K562 treated with DMSO at 1 percent for 48 hours (cell line): ENCODE measurements around the gene TMEM260. TPM values are rescaled to one million over a fixed set of nuclear protein-coding genes. Genes with fewer than 3 reads are reported as not detected.

ENCODE experiments used
- total RNA-seq: library from RNA; unstranded; fragments of 300-600 nt; gene quantifications from 2 replicates; pipeline ENCODE4 v1.2.3, GENCODE V29; 2022; ENCODE audit warnings: low replicate concordance; ENCODE audit errors: extremely low read depth

Gene TMEM260
- total RNA-seq = not detected in 2 replicates

GRCh38 chr14:56579345-56580220 lies at the start of gene TMEM260:
Gene TMEM260, plus strand, starts transcription at chr14:56579798. Its CDS starts 117 bp downstream, at chr14:56579915.

Other genes with a start within 250 kb of the TMEM260 start
- gene OTX2, start 230.7 kb downstream of the TMEM260 start, total RNA-seq = not detected in 2 replicates